Smooth muscle cell (in vitro differentiated cells): Measurements from ENCODE around the gene GSAP. TPM values are rescaled to one million over a fixed set of nuclear protein-coding genes. Genes with fewer than 3 reads are reported as not detected.

Experiments used
- DNase-seq: peaks from one replicate; lab custom pipeline; 2025; ENCODE audit not compliant: unreplicated experiment; lab: John Stamatoyannopoulos, UW
- H2AFZ ChIP-seq: fragments of 200-600 bp; sonication (generic); 2 replicates; pipeline ENCODE4 v1.6.0; 2016; ENCODE audit warnings: antibody characterized with exemption, low read depth, mild to moderate bottlenecking
- H3F3A ChIP-seq: fragments of 200-600 bp; sonication (generic); 2 replicates; pipeline ENCODE4 v1.6.0; 2017; ENCODE audit warnings: antibody characterized with exemption, low read depth
- H3K27ac ChIP-seq: fragments of 200-600 bp; sonication (generic); 2 replicates; pipeline ENCODE4 v1.5.1; 2016; ENCODE audit warnings: low read depth, mild to moderate bottlenecking
- H3K27me3 ChIP-seq: fragments of 200-600 bp; sonication (generic); 2 replicates; pipeline ENCODE4 v1.6.1; 2016; ENCODE audit warnings: low read depth, mild to moderate bottlenecking
- H3K36me3 ChIP-seq: fragments of 200-600 bp; sonication (generic); 2 replicates; pipeline ENCODE4 v1.5.1; 2016; ENCODE audit warnings: low read depth
- H3K4me1 ChIP-seq: fragments of 200-600 bp; sonication (generic); 2 replicates; pipeline ENCODE4 v1.5.1; 2016; ENCODE audit warnings: low read depth
- H3K4me2 ChIP-seq: fragments of 200-600 bp; sonication (generic); 2 replicates; pipeline ENCODE4 v1.6.0; 2016; ENCODE audit warnings: mild to moderate bottlenecking
- H3K4me3 ChIP-seq: fragments of 200-600 bp; sonication (generic); 2 replicates; pipeline ENCODE4 v1.5.1; 2016; ENCODE audit warnings: mild to moderate bottlenecking
- H3K79me2 ChIP-seq: fragments of 200-600 bp; sonication (generic); 2 replicates; pipeline ENCODE4 v1.6.0; 2016; ENCODE audit warnings: low read depth, mild to moderate bottlenecking
- H3K9ac ChIP-seq: fragments of 200-600 bp; sonication (generic); 2 replicates; pipeline ENCODE4 v1.6.0; 2016; ENCODE audit warnings: low read depth
- H3K9me3 ChIP-seq: fragments of 200-600 bp; sonication (generic); replicated peaks from 2 replicates; pipeline ENCODE4 v1.5.1; 2016; ENCODE audit warnings: low read depth
- H4K20me1 ChIP-seq: fragments of 200-600 bp; sonication (generic); 2 replicates; pipeline ENCODE4 v1.6.0; 2016; ENCODE audit warnings: low read depth
- CTCF ChIP-seq: fragments of 200-600 bp; sonication (generic); IDR thresholded peaks from 2 replicates; pipeline ENCODE4 v1.5.1; 2017; ENCODE audit warnings: borderline replicate concordance, mild to moderate bottlenecking, antibody characterized with exemption; ENCODE audit not compliant: insufficient read depth, poor library complexity, severe bottlenecking
- WGBS: methylation state at CpG from one replicate; pipeline ENCODE4 v1.1.7; 2016; ENCODE audit warnings: low lambda C conversion rate; 5-methylcytosine and 5-hydroxymethylcytosine counted together
- polyA plus RNA-seq: library from polyadenylated mRNA; unstranded; fragments of >200 nt; fragmentation: Nextera tagmentation; extraction: Ambion mirVana; gene quantifications from 2 replicates; pipeline ENCODE4 v1.2.1, GENCODE V29; 2016
- total RNA-seq: library from RNA; depleted of rRNA; stranded (reverse); fragments of >200 nt; gene quantifications from 2 replicates; pipeline ENCODE4 v1.2.3, GENCODE V29; 2014

The GSAP gene
- total and polyA plus RNA-seq, 2 experiments from 2014 or later = 0.45 to 0.94 TPM

- Histone ChIP-seq H2AFZ (no peak overlapping the region), H3K4me2 (no peak overlapping the region), H3K9me3 (no peaks in the 10 kb centered on the region), H3K4me3 (no peak overlapping the region), H3K27ac (peak overlapping the region; percentile 34), H3F3A (no peaks in the 10 kb centered on the region), H3K79me2 (no peaks in the 10 kb centered on the region), H3K36me3 (no peaks in the 10 kb centered on the region), H3K27me3 (no peaks in the 10 kb centered on the region), H3K4me1 (no peaks in the 10 kb centered on the region), H4K20me1 (no peaks in the 10 kb centered on the region), H3K9ac (no peak overlapping the region)
- WGBS = 77% methylated on average over 4 of the region's 4 CpGs
- no peak for DNase-seq
- no peak for TF ChIP-seq CTCF
Measured at GRCh38 chr7:77308792-77309191, 107.4 kb downstream of the GSAP start.

GRCh38 chr7:77306231-77307067 lies 109.7 kb downstream of the GSAP start:
- no peaks in the 10 kb centered on the region for H3K27me3 ChIP-seq
- TF ChIP-seq CTCF = no peak
- no peaks in the 10 kb centered on the region for H3K9me3 ChIP-seq
- no peak overlapping the region for H3K9ac ChIP-seq
- H3K4me2 ChIP-seq = no peak overlapping the region
- no peaks in the 10 kb centered on the region for H3K4me1 ChIP-seq
- H3K4me3 ChIP-seq = no peak overlapping the region
- no peak overlapping the region for H3K27ac ChIP-seq
- no peak for DNase-seq
- 88% methylated on average over 17 of the region's 17 CpGs for WGBS
- H3K36me3 ChIP-seq = no peaks in the 10 kb centered on the region
- no peak overlapping the region for H2AFZ ChIP-seq
- no peaks in the 10 kb centered on the region for H3K79me2 ChIP-seq
- H4K20me1 ChIP-seq = no peaks in the 10 kb centered on the region
- no peaks in the 10 kb centered on the region for H3F3A ChIP-seq

GRCh38 chr7:77295549-77295948 lies 120.6 kb downstream of the GSAP start:
- Histone ChIP-seq H3K27me3 (no peaks in the 10 kb centered on the region), H3K79me2 (no peaks in the 10 kb centered on the region), H3K36me3 (no peaks in the 10 kb centered on the region), H3F3A (no peaks in the 10 kb centered on the region), H3K4me2 (no peak overlapping the region), H3K9ac (no peak overlapping the region), H2AFZ (no peak overlapping the region), H4K20me1 (no peaks in the 10 kb centered on the region), H3K27ac (no peak overlapping the region), H3K4me3 (no peak overlapping the region), H3K9me3 (peaks cover 6% of the 10 kb centered on the region), H3K4me1 (no peaks in the 10 kb centered on the region)
- DNase-seq = no peak
- WGBS = 98% methylated on average over 2 of the region's 2 CpGs
- TF ChIP-seq CTCF = no peak

GRCh38 chr7:77293046-77293445 lies 123.1 kb downstream of the GSAP start:
- H3K4me2 ChIP-seq = no peak overlapping the region
- no peak overlapping the region for H3K4me3 ChIP-seq
- H3K36me3 ChIP-seq = no peaks in the 10 kb centered on the region
- no peaks in the 10 kb centered on the region for H3F3A ChIP-seq
- WGBS = 88% methylated on average over 4 of the region's 4 CpGs
- TF ChIP-seq CTCF = no peak
- H3K27me3 ChIP-seq = no peaks in the 10 kb centered on the region
- no peaks in the 10 kb centered on the region for H3K4me1 ChIP-seq
- H3K79me2 ChIP-seq = no peaks in the 10 kb centered on the region
- no peak for DNase-seq
- H3K27ac ChIP-seq = no peak overlapping the region
- no peak overlapping the region for H3K9ac ChIP-seq
- H3K9me3 ChIP-seq = peaks cover 6% of the 10 kb centered on the region
- no peaks in the 10 kb centered on the region for H4K20me1 ChIP-seq
- no peak overlapping the region for H2AFZ ChIP-seq
